Stimulated activated CD4-positive, alpha-beta T cell treated with anti-CD3 and anti-CD28 coated beads, Interleukin-4, amount 100 ng/mL, for 4 hours (primary cell): Measurements from ENCODE around the gene EEF1AKMT1.

Experiments used
- DNase-seq, 2 experiments: peaks; one replicate each; pipeline ENCODE4 v3.0.0-alpha.2; 2020

EEF1AKMT1 gene

GRCh38 chr13:20717581-20718542, 55.9 kb downstream of the EEF1AKMT1 start:
- DNase-seq, result no peak

GRCh38 chr13:20716951-20717350, 56.8 kb downstream of the EEF1AKMT1 start:
- no peak for DNase-seq

GRCh38 chr13:20715330-20715712, 58.4 kb downstream of the EEF1AKMT1 start:
- no peak for DNase-seq

- no peak for DNase-seq
Observed at GRCh38 chr13:20714563-20715329, 59.0 kb downstream of the EEF1AKMT1 start.

GRCh38 chr13:20714161-20714560, 59.6 kb downstream of the EEF1AKMT1 start:
- no peak for DNase-seq

- no peak for DNase-seq
Observed at GRCh38 chr13:20713751-20714150, 60.0 kb downstream of the EEF1AKMT1 start.

- DNase-seq, result no peak
Observed at GRCh38 chr13:20713014-20713376, 60.8 kb downstream of the EEF1AKMT1 start.

- no peak for DNase-seq
Observed at GRCh38 chr13:20711301-20712044, 62.3 kb downstream of the EEF1AKMT1 start.

GRCh38 chr13:20709782-20710181, 64.0 kb downstream of the EEF1AKMT1 start:
- no peak for DNase-seq

- DNase-seq, result no peak
Observed at GRCh38 chr13:20709369-20709768, 64.4 kb downstream of the EEF1AKMT1 start.

GRCh38 chr13:20708216-20708615, 65.5 kb downstream of the EEF1AKMT1 start:
- DNase-seq, result no peak

- no peak for DNase-seq
Observed at GRCh38 chr13:20706661-20707060, 67.1 kb downstream of the EEF1AKMT1 start.

- DNase-seq, result no peak
Observed at GRCh38 chr13:20704459-20705069, 69.2 kb downstream of the EEF1AKMT1 start.

GRCh38 chr13:20703780-20704458, 69.8 kb downstream of the EEF1AKMT1 start:
- DNase-seq, result peak; percentile 74 to 79

GRCh38 chr13:20702915-20703779, 70.6 kb downstream of the EEF1AKMT1 start, which contains the start of gene IL17D:
Gene IL17D (plus strand): TSS chr13:20703699. CDS start chr13:20704002, 303 bp downstream.
- DNase-seq, result peak; percentile 36 to 40

GRCh38 chr13:20702530-20702914, 71.2 kb downstream of the EEF1AKMT1 start:
- DNase-seq, result no peak

GRCh38 chr13:20701461-20701860, 72.3 kb downstream of the EEF1AKMT1 start:
- no peak for DNase-seq

GRCh38 chr13:20700288-20700687, 73.5 kb downstream of the EEF1AKMT1 start:
- DNase-seq, result no peak

GRCh38 chr13:20699715-20700114, 74.0 kb downstream of the EEF1AKMT1 start:
- no peak for DNase-seq

GRCh38 chr13:20696073-20696472, 77.7 kb downstream of the EEF1AKMT1 start:
- DNase-seq, result no peak

GRCh38 chr13:20691616-20692015, 82.1 kb downstream of the EEF1AKMT1 start:
- no peak for DNase-seq
